ENCODE data around the gene OPA3.

DNA sequence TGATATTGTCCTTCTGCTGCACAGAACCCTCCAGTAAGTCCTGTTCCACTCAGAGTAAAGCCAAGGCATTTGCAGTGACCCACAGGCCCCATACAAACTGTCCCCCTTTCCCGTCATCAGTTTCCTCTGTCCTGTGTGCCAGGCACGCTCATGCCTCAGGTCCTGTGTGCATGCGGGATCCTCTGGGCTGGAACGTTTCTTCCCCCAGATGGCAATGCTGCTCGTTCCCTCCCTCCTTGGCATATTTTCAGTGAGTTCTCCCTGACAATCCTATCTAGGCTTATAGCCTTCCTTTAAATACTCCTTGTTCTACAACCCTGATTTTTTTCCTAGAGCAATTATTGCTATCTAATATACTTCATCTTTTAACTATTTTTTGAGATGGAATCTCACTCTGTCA is 5.7 kb downstream of the OPA3 start:
- no peak for TF ChIP-seq EZH2 (IDR thresholded peaks at IDR 0.05; ENCODE audit: low read length)
- TF ChIP-seq, protein P1, sequence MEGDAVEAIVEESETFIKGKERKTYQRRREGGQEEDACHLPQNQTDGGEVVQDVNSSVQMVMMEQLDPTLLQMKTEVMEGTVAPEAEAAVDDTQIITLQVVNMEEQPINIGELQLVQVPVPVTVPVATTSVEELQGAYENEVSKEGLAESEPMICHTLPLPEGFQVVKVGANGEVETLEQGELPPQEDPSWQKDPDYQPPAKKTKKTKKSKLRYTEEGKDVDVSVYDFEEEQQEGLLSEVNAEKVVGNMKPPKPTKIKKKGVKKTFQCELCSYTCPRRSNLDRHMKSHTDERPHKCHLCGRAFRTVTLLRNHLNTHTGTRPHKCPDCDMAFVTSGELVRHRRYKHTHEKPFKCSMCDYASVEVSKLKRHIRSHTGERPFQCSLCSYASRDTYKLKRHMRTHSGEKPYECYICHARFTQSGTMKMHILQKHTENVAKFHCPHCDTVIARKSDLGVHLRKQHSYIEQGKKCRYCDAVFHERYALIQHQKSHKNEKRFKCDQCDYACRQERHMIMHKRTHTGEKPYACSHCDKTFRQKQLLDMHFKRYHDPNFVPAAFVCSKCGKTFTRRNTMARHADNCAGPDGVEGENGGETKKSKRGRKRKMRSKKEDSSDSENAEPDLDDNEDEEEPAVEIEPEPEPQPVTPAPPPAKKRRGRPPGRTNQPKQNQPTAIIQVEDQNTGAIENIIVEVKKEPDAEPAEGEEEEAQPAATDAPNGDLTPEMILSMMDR (optimal IDR thresholded peaks at IDR 0.05 in 1 of 3, IDR thresholded peaks at IDR 0.05 in 1 of 3, conservative IDR thresholded peaks at IDR 0.05 in 1 of 3; ENCODE audit: extremely low read depth in 1 of 3, insufficient read depth in 2 of 3, low read length in 3 of 3), result peak in 1 of 3 experiments; percentile 11

Data from keratinocyte (primary cell).